ENCODE measurements around the gene INTS11. TPM values are rescaled to one million over a fixed set of nuclear protein-coding genes. Genes with fewer than 3 reads are reported as not detected.

Gene INTS11
- polyA plus RNA-seq, 2 of the 4 experiments (the other 2 are of a cell fraction), result 41.9 to 62.9 TPM

GRCh38 chr1:1340185-1340584 is 15.7 kb upstream of the INTS11 start:
- no peak for FAIRE-seq
- Histone ChIP-seq H3K4me1 (peaks cover 22% of the 10 kb centered on the region), H3K27ac (no peak overlapping the region), H3K9me3 (no peaks in the 10 kb centered on the region), H3K4me2 (no peak overlapping the region), H3K4me3 (no peak overlapping the region)
- no peak for TF ChIP-seq ZNF302 (CRISPR knock-in tag; IDR thresholded peaks at IDR 0.05)
- no peak for TF ChIP-seq MAX (IDR thresholded peaks at IDR 0.05)
- TF ChIP-seq RNF2 (IDR thresholded peaks at IDR 0.05; ENCODE audit: borderline replicate concordance, low read depth), result no peak
- TF ChIP-seq EP300 (IDR thresholded peaks at IDR 0.05), result no peak
- WGBS (ENCODE audit: missing lambda C conversion rate), result 91% methylated on average over 18 of the region's 23 CpGs
- POLR2A ChIA-PET, result no interaction called here
- CTCF ChIA-PET, result interaction anchor here (1.0 kb wide), 1 partner anchor 32 kb away, joined by 4 read pairs; no protein-coding TSS in a partner anchor
- no peak for ATAC-seq
- no peak for DNase-seq (ENCODE audit: low read depth in 1 of 2, low spot score in 1 of 2)

- Histone ChIP-seq H3K4me2 (no peak overlapping the region), H3K4me1 (peaks cover 3% of the 10 kb centered on the region; the same call in 2 of the 3 replicates), H3K4me3 (no peak overlapping the region), H3K9me3 (no peaks in the 10 kb centered on the region), H3K27ac (no peak overlapping the region)
- FAIRE-seq (no peak), ATAC-seq (no peak), DNase-seq (ENCODE audit: low read depth in 1 of 2, low spot score in 1 of 2) (no peak)
- TF ChIP-seq HOXB13 (CRISPR knock-in tag; IDR thresholded peaks at IDR 0.05; ENCODE audit: low read depth) (no peak), POLR2AphosphoS2 (conservative IDR thresholded peaks at IDR 0.05; ENCODE audit: low read length) (no peak), MAZ (IDR thresholded peaks at IDR 0.05; ENCODE audit: borderline replicate concordance, low read depth, low read length) (no peak), SREBF2 (IDR thresholded peaks at IDR 0.05) (no peak), RNF2 (IDR thresholded peaks at IDR 0.05; ENCODE audit: borderline replicate concordance, low read depth) (no peak), NR3C1 (IDR thresholded peaks at IDR 0.05) (no peak), CHD4 (IDR thresholded peaks at IDR 0.05; ENCODE audit: borderline replicate concordance) (no peak), PBX3 (IDR thresholded peaks at IDR 0.05) (no peak), JUNB (IDR thresholded peaks at IDR 0.05) (no peak), EHMT2 (IDR thresholded peaks at IDR 0.05; ENCODE audit: low read depth) (no peak), RARB (CRISPR knock-in tag; IDR thresholded peaks at IDR 0.05) (no peak), PHF8 (IDR thresholded peaks at IDR 0.05; ENCODE audit: borderline replicate concordance, low read depth) (no peak), FOXS1 (CRISPR knock-in tag; IDR thresholded peaks at IDR 0.05) (no peak)
- POLR2A ChIA-PET, result no interaction called here
- 96% methylated on average over 32 of the region's 36 CpGs for WGBS (ENCODE audit: missing lambda C conversion rate)
- CTCF ChIA-PET, result interaction anchor here (0.9 kb wide), 1 partner anchor 34 kb away, joined by 3 read pairs; no protein-coding TSS in a partner anchor
Measured at GRCh38 chr1:1338278-1338677, 13.8 kb upstream of the INTS11 start.

GRCh38 chr1:1337793-1338147 is 13.3 kb upstream of the INTS11 start:
- Histone ChIP-seq H3K9me3 (no peaks in the 10 kb centered on the region), H3K4me1 (no peaks in the 10 kb centered on the region), H3K27ac (no peak overlapping the region), H3K4me3 (no peak overlapping the region), H3K4me2 (no peak overlapping the region)
- DNase-seq (ENCODE audit: low read depth in 1 of 2, low spot score in 1 of 2) (no peak), FAIRE-seq (no peak), ATAC-seq (peak in 1 of 2 experiments; percentile 75; a peak in 3 of 6 replicates)
- POLR2A ChIA-PET, result no interaction called here
- no CpG with 5 or more reads among the region's 18 CpGs for WGBS (ENCODE audit: missing lambda C conversion rate)
- no peak for TF ChIP-seq HMGXB4 (CRISPR knock-in tag; IDR thresholded peaks at IDR 0.05; ENCODE audit: borderline replicate concordance)
- no peak for TF ChIP-seq NFE2L2 (conservative IDR thresholded peaks at IDR 0.05; ENCODE audit: low read length)
- no peak for TF ChIP-seq NR3C1 (IDR thresholded peaks at IDR 0.05)
- TF ChIP-seq HES2 (IDR thresholded peaks at IDR 0.05), result no peak
- no peak for TF ChIP-seq KDM5A (IDR thresholded peaks at IDR 0.05)
- TF ChIP-seq TFCP2L1 (CRISPR knock-in tag; IDR thresholded peaks at IDR 0.05), result no peak
- CTCF ChIA-PET, result interaction anchor here (0.9 kb wide), 1 partner anchor 35 kb away, joined by 3 read pairs; no protein-coding TSS in a partner anchor

Measured in A549 (cell line).